Activated effector memory CD4-positive, alpha-beta T cell treated with anti-CD3 and anti-CD28 coated beads, Interleukin-2, amount 50 U/mL, for 16 hours (primary cell): ENCODE data around the gene ZBTB47.

Experiments
- DNase-seq: peaks from one replicate; pipeline ENCODE4 v3.0.0-alpha.2; 2020

Gene ZBTB47

GRCh38 chr3:42653560-42654330 is at the start of gene ZBTB47:
Gene ZBTB47 (plus strand): TSS chr3:42653697. CDS start chr3:42658356, 4,659 bp downstream.
- DNase-seq: peak; percentile 65

GRCh38 chr3:42605546-42606173 is 47.8 kb upstream of the ZBTB47 start:
- DNase-seq: no peak

- DNase-seq: no peak
Observed at GRCh38 chr3:42608581-42608980, 44.9 kb upstream of the ZBTB47 start.

- no peak for DNase-seq
Observed at GRCh38 chr3:42610976-42611375, 42.5 kb upstream of the ZBTB47 start.

GRCh38 chr3:42612217-42612616 is 41.3 kb upstream of the ZBTB47 start:
- DNase-seq: no peak

DNA sequence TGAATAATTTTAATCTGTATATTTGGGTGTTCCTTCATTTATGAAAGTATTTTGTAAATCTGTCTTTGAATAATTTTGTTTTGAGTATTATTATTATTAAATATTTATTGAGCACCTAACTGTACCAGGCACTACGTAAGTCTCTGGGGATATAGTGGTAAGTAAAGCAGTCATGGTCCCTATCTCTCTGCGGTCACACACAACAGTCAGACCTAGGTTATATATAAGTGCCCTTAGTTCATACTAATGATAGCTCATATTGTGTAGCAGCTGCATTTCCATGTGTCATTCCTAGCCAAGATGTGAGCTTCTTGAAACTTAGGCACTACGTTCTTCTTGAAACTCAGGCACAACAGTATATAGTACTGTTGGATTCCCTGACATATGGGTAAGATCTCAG is 40.6 kb upstream of the ZBTB47 start:
- no peak for DNase-seq

DNA sequence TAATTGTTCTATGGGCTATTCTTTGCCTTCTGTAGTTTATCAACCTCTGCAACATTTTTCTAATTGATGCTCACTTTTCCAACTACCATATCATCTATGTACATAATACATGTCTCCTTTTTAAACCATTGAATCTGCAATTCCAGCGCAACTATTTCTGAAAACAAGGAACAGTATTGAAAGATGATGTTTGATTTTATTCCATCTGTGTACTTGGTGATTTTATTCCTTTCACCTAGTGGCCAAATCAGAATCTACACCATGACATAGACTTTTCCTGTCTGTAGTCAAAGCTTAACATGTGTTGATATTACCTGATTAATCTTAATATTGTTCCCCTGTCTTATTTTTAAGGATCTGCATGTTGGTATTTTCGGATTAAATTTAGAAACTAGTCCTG is 40.0 kb upstream of the ZBTB47 start:
- DNase-seq: no peak

DNA sequence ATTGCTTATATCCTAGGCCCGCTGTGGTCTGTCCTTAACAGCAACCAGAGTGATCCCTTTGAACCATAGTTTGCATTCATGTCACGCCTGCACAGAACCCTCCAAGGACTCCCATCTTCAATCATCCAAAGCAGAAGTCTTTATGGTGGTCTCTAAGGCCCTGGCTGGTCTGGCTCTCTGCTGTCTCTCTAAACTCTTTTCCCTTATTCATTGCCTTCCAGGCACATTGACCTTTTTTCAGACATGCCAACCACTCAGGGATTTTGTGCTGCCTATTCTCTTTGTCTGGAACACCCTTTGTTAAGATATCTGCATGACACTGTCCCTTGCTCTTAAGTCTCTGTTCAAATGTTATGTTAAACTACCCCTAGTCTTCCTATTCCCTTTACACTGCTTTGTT is 21.9 kb upstream of the ZBTB47 start:
- no peak for DNase-seq

GRCh38 chr3:42632146-42632545 is 21.4 kb upstream of the ZBTB47 start:
- DNase-seq: no peak

DNA sequence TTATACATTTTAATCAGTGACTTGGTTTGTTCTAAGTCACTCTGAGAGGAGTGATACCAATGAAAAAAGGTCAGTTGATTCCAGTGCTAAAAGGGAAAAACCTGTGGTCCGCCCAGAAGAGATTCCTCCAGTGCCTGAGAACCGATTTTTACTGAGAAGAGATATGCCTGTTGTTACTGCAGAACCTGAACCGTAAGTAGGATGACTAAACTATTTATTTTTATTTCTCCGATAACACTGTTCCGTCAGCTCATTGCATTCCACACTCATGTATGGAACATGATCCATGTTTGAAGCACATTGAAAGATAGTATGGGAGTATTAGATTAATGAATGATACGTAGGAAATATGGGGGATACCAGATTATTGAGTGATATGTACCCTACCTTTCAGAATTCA is 20.0 kb upstream of the ZBTB47 start:
- no peak for DNase-seq

DNA sequence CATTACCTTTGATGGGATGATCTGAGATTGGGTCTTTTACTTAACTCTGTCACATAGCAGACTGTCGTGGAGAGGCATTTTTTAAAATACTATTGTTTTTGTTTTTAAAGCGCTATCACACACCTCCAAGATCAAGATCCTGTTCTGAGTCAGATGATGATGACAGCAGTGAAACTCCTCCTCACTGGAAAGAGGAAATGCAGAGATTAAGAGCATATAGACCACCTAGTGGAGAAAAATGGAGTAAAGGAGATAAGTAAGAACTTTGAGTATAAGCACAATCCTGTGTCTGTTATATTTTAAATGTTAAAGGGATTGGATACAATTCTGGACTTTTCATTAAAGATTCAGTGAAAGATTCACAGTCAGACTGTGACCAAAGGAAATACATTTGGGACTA is 18.4 kb upstream of the ZBTB47 start:
- no peak for DNase-seq

GRCh38 chr3:42637001-42637400 is 16.5 kb upstream of the ZBTB47 start:
- DNase-seq: no peak

DNA sequence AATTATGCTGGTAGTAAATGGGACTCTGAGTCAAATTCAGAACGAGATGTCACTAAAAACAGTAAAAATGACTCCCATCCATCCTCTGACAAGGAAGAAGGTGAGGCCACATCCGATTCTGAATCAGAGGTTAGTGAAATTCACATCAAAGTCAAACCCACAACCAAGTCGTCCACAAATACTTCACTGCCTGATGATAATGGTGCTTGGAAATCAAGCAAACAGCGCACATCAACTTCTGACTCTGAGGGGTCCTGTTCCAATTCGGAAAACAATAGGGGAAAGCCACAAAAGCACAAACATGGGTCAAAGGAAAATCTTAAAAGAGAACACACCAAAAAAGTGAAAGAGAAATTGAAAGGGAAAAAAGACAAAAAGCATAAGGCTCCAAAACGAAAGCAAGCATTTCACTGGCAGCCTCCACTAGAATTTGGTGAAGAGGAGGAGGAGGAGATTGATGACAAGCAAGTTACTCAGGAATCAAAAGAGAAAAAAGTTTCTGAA is 15.1 kb upstream of the ZBTB47 start:
- peak; percentile 73 for DNase-seq

GRCh38 chr3:42639192-42639591 is 14.3 kb upstream of the ZBTB47 start:
- no peak for DNase-seq

GRCh38 chr3:42640129-42640528 is 13.4 kb upstream of the ZBTB47 start:
- no peak for DNase-seq

DNA sequence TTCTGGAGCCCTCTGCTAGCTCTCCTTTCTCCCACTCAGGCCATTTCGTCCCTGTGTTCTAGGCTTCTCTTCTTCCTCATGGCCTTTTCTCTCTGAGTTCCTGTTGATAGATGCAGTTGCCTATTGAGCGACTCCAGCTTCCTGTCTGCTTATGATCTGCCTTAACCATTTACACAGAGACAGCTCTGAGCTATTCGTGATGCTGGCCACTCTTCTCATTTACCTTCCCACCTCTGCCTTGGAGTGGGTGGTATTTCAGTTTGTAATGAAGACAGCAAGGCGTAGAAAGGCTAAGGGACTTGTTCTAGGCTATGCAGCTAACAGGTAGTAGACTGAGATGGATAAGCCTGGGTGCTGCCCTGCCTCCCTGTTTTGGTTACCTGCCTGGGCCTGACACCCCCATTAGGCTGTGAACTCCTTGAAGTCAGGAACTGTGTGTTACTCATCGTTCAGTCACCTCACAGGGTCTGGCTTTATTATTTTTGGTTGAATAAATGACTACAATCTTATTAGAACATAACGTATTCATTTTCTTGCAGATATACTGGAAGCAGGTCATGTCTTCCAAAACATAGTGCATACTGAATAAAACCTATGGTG is 12.6 kb upstream of the ZBTB47 start:
- DNase-seq: no peak

DNA sequence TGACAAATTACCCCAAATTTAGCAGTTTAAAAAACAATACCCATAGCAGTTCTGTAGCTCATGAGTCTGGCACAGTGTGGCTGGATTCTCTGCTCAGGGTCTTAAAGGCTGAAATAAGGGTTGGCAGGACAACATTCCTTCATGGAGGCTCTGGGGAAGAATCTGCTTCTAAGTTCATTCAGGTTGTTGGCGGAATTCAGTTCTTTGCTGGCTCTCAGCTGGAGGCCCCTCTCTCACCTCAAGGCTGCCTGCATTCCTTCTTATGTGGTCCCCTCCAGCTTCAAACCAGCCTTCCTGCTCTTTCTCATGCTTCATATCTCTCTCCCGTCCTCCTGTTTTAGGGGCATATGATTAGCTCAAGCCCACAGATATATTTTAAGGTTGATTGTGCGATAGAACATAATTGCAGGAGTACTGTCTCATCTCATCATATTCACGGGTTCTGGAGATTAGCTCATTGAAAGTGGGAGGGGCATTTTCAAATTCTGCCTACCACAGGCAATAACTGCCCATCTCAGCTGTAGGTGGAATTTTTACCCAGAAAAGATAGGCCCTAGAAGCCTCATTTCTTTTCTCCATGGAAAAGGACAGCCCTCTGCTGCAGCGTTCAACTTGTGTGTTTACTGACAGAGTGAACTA is 5.6 kb upstream of the ZBTB47 start:
- no peak for DNase-seq

DNA sequence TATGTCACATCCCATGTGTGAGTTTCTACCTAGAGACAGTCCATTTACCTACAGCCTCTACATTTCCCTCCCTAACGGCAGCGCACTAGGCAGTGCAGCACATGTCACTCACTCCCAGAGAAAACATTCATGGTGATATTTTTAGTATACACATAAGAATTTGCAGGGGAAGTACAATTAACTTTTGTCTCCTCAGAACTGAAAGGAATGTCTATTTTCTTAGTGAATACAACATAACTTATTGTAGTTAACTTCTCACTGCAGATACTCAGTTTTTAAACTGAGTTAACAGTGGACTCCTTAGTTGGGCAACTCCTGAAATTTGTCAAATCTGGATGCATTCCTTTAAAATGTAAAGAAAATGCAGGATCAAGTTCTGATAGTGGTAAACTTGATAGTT is 4.5 kb upstream of the ZBTB47 start:
- DNase-seq: no peak

DNA sequence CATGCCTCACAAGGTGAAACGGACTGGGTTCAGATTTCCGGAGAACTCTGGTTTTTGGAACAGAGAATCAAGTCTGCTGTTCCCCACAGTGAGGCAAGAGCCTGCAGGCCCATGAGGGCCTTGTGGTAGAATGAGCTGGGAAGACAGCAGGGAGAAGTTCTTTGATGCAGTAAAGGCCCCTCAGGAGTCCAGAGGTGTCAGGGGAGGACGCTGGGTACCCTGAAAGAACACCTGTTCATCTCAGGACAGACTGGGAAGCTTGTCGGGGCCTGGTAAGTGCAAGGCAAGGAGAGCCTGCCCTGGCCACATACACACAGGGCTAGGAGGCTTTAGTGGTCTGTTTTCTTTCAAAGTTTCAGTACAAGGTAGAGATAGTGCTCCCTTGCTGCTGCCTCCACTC is 3.7 kb upstream of the ZBTB47 start:
- peak; percentile 47 for DNase-seq

- DNase-seq: no peak
Observed at GRCh38 chr3:42651248-42652091, 2.0 kb upstream of the ZBTB47 start.

- no peak for DNase-seq
Observed at GRCh38 chr3:42652251-42652610, 1.3 kb upstream of the ZBTB47 start.

DNA sequence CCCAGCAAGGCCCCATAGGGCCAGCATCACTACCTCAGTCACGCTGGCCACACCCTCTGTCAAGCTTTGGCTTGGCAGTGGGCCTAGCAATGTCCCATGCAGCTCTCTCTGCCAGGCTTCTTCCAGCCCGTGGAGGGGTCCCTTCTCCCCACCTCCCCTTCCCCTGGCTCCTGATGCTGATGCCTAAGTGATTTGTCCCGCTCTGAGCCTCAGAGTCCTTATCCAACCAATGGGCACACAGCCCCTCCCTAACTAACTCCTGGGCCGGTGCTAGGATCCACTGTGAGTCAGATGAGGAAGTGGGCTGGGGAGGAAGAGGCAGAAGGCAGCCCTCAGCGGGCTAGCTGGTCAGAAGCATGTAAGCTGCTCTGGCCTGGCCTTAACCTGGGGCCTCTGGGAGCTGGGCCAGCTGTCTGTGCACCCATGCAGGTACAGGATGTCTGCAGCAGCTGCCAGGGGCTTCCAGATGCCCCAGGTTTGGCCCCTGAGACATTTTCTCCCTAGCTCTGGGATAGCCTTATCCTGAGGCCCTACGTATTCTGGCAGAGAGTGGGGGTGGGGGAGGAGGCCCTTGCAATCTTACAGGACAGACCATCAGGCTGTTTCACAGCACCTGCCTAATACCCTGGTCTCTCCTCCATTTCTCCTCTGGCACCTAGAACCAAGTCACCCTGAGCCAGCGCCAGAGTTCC is 740 bp upstream of the ZBTB47 start:
- DNase-seq: no peak
